Neural crest cell (in vitro differentiated cells): ENCODE measurements around the gene MYF5. TPM values are rescaled to one million over a fixed set of nuclear protein-coding genes. Genes with fewer than 3 reads are reported as not detected.

Experiments
- DNase-seq: peaks from one replicate; pipeline ENCODE4 v3.0.0; 2021; ENCODE audit warnings: low read depth, mixed read lengths, low spot score
- H3K27ac Mint-ChIP-seq: one replicate; pipeline ENCODE4 v1.8.0; 2021; ENCODE audit warnings: mild to moderate bottlenecking, mixed read lengths; ENCODE audit not compliant: unreplicated experiment
- H3K27me3 Mint-ChIP-seq: 2 replicates; pipeline ENCODE4 v1.8.0; 2021; ENCODE audit warnings: low read depth, mild to moderate bottlenecking, mixed read lengths
- H3K36me3 Mint-ChIP-seq: 2 replicates; pipeline ENCODE4 v1.8.0; 2021; ENCODE audit warnings: low read depth, mild to moderate bottlenecking, mixed read lengths
- H3K4me1 Mint-ChIP-seq: 2 replicates; pipeline ENCODE4 v1.8.0; 2021; ENCODE audit warnings: mixed read lengths
- H3K4me3 Mint-ChIP-seq: one replicate; pipeline ENCODE4 v1.8.0; 2021; ENCODE audit warnings: mild to moderate bottlenecking, mixed read lengths
- H3K9me3 Mint-ChIP-seq: 2 replicates; pipeline ENCODE4 v1.8.0; 2021; ENCODE audit warnings: mixed read lengths
- total RNA-seq: library from RNA; stranded (reverse); gene quantifications from 2 replicates; pipeline ENCODE4 v1.2.1, GENCODE V29; 2021
- TF ChIP-seq, protein P1 (sequence below): fragments of 200-600 bp; sonication (generic); conservative IDR thresholded peaks from 2 replicates; pipeline ENCODE4 v1.5.0; 2021; ENCODE audit warnings: antibody characterized with exemption, mild to moderate bottlenecking

Gene MYF5
- total RNA-seq, 1 donor from 2014 or later: not detected

DNA sequence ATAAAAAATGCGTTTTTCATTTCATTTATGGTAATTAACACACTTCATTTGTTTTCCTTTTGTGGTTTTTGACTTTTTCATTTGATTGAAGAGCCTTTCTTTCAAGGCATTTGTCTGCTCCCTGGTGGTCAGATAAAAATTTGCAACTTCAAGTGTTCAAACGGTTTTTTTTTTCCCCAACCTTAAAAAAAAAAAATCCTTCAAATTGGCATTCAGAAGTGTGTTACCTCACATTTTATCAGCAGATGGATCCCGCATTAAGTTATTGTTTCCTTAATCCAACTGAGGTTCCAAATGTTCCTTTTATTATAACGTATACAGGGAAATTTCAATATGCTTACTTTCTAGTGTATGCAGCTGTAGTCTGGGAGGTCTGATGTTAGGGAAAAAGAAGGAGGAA lies 47.2 kb downstream of the MYF5 start:
- no peaks in the 10 kb centered on the region for H3K36me3 Mint-ChIP-seq
- no peak overlapping the region for H3K4me3 Mint-ChIP-seq
- H3K4me1 Mint-ChIP-seq: peaks cover 14% of the 10 kb centered on the region
- no peak overlapping the region for H3K27ac Mint-ChIP-seq
- no peaks in the 10 kb centered on the region for H3K27me3 Mint-ChIP-seq
- DNase-seq: peak; percentile 15
- H3K9me3 Mint-ChIP-seq: no peaks in the 10 kb centered on the region
- TF ChIP-seq, protein P1, sequence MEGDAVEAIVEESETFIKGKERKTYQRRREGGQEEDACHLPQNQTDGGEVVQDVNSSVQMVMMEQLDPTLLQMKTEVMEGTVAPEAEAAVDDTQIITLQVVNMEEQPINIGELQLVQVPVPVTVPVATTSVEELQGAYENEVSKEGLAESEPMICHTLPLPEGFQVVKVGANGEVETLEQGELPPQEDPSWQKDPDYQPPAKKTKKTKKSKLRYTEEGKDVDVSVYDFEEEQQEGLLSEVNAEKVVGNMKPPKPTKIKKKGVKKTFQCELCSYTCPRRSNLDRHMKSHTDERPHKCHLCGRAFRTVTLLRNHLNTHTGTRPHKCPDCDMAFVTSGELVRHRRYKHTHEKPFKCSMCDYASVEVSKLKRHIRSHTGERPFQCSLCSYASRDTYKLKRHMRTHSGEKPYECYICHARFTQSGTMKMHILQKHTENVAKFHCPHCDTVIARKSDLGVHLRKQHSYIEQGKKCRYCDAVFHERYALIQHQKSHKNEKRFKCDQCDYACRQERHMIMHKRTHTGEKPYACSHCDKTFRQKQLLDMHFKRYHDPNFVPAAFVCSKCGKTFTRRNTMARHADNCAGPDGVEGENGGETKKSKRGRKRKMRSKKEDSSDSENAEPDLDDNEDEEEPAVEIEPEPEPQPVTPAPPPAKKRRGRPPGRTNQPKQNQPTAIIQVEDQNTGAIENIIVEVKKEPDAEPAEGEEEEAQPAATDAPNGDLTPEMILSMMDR: peak; percentile 87

DNA sequence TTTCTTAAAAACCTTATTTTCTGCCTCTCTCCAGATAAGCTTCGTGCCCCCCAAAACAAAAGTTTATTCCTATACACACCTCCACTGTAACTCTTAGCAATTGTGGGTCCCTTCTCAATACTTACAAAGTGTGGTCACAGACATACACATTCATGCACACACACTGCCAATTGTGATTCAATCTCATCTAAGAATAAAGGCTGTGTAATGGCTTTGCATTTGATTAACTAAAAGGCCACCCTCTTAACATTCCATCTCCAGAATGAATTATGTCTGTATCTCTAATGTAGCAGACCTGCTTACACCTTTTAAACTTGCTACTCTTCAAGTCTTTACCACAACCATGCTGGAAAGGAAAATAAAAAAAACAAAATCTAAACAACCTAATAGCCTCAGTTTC lies 49.5 kb downstream of the MYF5 start:
- no peak for DNase-seq
- H3K4me3 Mint-ChIP-seq: no peak overlapping the region
- no peak overlapping the region for H3K27ac Mint-ChIP-seq
- TF ChIP-seq, protein P1: no peak
- H3K27me3 Mint-ChIP-seq: no peaks in the 10 kb centered on the region
- peaks cover 14% of the 10 kb centered on the region for H3K4me1 Mint-ChIP-seq
- no peaks in the 10 kb centered on the region for H3K9me3 Mint-ChIP-seq
- H3K36me3 Mint-ChIP-seq: no peaks in the 10 kb centered on the region

DNA sequence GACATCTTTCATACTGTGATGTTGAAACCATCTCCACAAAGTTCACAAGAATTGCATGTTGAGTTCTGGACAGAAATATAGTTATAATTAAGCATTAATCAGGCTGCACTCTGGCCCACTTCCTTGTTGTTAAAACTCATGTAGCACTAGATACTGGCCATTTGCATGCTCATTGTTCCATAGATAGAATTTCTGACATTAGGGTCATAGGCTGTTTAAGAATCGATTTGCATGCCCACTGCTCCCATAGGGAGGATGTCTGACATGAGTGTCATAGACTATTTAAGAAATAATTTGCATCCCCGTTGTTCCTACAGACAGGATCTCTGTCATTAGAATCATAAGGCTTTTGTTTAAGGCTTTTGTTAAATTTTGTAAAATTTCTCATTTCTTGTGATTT lies 50.2 kb downstream of the MYF5 start:
- Mint-ChIP-seq H3K27ac (no peak overlapping the region), H3K4me3 (no peak overlapping the region), H3K4me1 (peaks cover 14% of the 10 kb centered on the region), H3K9me3 (peaks cover 2% of the 10 kb centered on the region), H3K36me3 (no peaks in the 10 kb centered on the region), H3K27me3 (no peaks in the 10 kb centered on the region)
- TF ChIP-seq, protein P1: no peak
- DNase-seq: no peak

Other genes starting within 250 kb of the MYF5 start
- gene MYF6, start 9.3 kb upstream of the MYF5 start, total RNA-seq: not detected in 2 replicates
- gene LIN7A, start 221.0 kb downstream of the MYF5 start, total RNA-seq: 5.8 and 6.2 TPM in 2 replicates